ENCODE data around the gene JPH4. TPM values are rescaled to one million over a fixed set of nuclear protein-coding genes. Genes with fewer than 3 reads are reported as not detected.
A peak's percentile ranks its signal among the peaks of the same experiment; 100 is the strongest.

JPH4 gene
- polyA plus RNA-seq, 1 donor (not counting 4 experiments of a cell fraction or from before 2014, with no cell fraction given) = 0.01 TPM

DNA sequence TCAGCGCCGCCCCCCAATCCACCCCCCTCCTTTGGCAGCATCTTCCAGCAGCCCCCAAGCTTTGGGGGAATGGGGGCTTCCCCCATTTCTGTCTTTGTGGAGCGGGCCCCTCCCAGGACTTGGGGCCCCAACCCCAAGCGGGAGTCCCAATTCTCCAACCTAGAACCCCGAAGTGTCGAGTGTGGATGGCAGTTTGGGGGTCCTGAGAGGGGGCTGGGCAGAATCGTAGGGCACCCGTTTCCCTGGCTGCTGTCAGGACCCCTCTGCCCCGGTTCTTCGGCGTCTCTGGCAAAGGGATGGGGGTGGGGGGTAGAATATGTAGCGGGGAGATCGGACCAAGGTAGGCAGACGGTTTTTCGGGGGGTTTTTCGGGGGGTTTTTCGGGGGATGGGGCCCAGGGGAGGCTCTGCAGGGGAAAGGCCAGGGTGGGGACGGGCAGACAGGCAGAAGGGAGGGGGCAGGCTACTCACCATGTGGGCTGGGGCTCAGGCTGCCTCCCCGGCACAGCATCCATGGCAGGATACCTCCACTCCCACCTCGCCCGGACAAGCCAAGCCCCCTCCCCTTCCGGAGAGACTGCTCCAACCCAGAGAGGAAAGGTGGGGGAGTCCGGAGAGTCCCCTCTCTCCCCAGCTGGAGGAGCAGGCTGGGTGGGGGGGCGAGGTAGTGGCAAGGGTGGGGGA, 739 bp downstream of the JPH4 start:
- Histone ChIP-seq H3K9ac (ENCODE audit: control insufficient read depth, extremely low read depth, insufficient read depth, low read length) (no peak overlapping the region), H3K27ac (ENCODE audit: control insufficient read depth, insufficient read depth, low read length) (no peak overlapping the region), H3K9me3 (ENCODE audit: control insufficient read depth, low read depth, low read length) (no peaks in the 10 kb centered on the region), H3K9me1 (ENCODE audit: control insufficient read depth, extremely low read depth, insufficient read depth, low read length) (no peaks in the 10 kb centered on the region), H4K20me1 (ENCODE audit: control insufficient read depth, extremely low read depth, insufficient read depth, low read length) (no peaks in the 10 kb centered on the region), H3K4me3 (ENCODE audit: control insufficient read depth in 2 of 3, extremely low read depth in 1 of 3, insufficient read depth in 2 of 3, low read depth in 1 of 3, low read length in 3 of 3) (no peak overlapping the region), H3K4me2 (ENCODE audit: control insufficient read depth, extremely low read depth, insufficient read depth, low read depth, low read length) (no peak overlapping the region), H3K79me2 (ENCODE audit: control insufficient read depth, insufficient read depth, low read length) (no peaks in the 10 kb centered on the region), H3K27me3 (ENCODE audit: control insufficient read depth, extremely low read depth, insufficient read depth, low read length) (peaks cover 50% of the 10 kb centered on the region), H3K4me1 (ENCODE audit: control insufficient read depth, extremely low read depth, insufficient read depth, low read length) (no peaks in the 10 kb centered on the region), H2AFZ (ENCODE audit: control insufficient read depth, low read length) (no peak overlapping the region), H3K36me3 (ENCODE audit: control insufficient read depth in 2 of 2, extremely low read depth in 1 of 2, insufficient read depth in 2 of 2, low read length in 2 of 2) (no peaks in the 10 kb centered on the region)
- FAIRE-seq = no peak
- no peak for TF ChIP-seq EZH2 (IDR thresholded peaks at IDR 0.05; ENCODE audit: low read length)
- TF ChIP-seq, protein P1, sequence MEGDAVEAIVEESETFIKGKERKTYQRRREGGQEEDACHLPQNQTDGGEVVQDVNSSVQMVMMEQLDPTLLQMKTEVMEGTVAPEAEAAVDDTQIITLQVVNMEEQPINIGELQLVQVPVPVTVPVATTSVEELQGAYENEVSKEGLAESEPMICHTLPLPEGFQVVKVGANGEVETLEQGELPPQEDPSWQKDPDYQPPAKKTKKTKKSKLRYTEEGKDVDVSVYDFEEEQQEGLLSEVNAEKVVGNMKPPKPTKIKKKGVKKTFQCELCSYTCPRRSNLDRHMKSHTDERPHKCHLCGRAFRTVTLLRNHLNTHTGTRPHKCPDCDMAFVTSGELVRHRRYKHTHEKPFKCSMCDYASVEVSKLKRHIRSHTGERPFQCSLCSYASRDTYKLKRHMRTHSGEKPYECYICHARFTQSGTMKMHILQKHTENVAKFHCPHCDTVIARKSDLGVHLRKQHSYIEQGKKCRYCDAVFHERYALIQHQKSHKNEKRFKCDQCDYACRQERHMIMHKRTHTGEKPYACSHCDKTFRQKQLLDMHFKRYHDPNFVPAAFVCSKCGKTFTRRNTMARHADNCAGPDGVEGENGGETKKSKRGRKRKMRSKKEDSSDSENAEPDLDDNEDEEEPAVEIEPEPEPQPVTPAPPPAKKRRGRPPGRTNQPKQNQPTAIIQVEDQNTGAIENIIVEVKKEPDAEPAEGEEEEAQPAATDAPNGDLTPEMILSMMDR (optimal IDR thresholded peaks at IDR 0.05 in 1 of 3, IDR thresholded peaks at IDR 0.05 in 1 of 3, conservative IDR thresholded peaks at IDR 0.05 in 1 of 3; ENCODE audit: extremely low read depth in 1 of 3, insufficient read depth in 2 of 3, low read length in 3 of 3) = no peak
- DNase-seq (ENCODE audit: low read depth, low spot score) = no peak
- dilution Hi-C loops (cut with MboI; ENCODE audit: extremely low pct_ligation_motif_present, low sequenced_read_pairs) = no loop called here

DNA sequence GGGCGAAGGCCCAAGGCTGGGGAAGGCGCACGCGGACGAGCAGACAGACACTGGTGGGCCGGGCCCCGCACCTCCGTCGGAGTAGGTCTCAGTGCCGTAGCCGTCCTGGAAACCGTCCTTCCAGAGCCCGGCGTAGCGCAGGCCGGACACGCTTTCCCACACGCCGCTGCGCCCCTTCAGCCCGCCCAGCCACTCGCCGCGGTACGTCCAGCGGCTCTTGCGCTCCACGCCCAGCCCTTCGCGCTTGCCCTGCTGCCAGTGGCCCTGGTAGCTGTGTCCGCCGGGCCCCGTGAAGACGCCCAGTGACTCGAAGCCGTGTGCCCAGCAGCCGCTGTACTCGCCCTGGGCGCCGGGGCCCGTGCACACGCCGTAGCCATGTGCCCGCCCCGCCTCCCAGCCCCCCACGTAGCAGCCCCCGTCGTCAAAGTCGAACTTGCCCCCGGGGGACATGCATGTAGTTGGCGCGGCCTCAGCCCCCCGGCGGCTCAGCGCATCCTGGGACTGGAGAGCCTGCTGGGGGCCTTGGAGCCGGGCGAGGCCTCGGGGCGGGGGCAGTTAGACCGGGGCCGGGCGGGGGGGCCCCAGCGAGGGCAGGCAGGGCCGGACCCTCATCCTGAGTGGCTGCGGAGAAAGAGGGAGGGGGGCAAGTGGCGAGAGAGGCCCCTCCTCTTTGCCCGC, 1.4 kb downstream of the JPH4 start:
- no peak overlapping the region for H3K4me2 ChIP-seq (ENCODE audit: control insufficient read depth, extremely low read depth, insufficient read depth, low read depth, low read length)
- H3K36me3 ChIP-seq (ENCODE audit: control insufficient read depth in 2 of 2, extremely low read depth in 1 of 2, insufficient read depth in 2 of 2, low read length in 2 of 2) = no peaks in the 10 kb centered on the region
- H3K27ac ChIP-seq (ENCODE audit: control insufficient read depth, insufficient read depth, low read length) = no peak overlapping the region
- H4K20me1 ChIP-seq (ENCODE audit: control insufficient read depth, extremely low read depth, insufficient read depth, low read length) = no peaks in the 10 kb centered on the region
- peaks cover 46% of the 10 kb centered on the region for H3K27me3 ChIP-seq (ENCODE audit: control insufficient read depth, extremely low read depth, insufficient read depth, low read length)
- H3K9me1 ChIP-seq (ENCODE audit: control insufficient read depth, extremely low read depth, insufficient read depth, low read length) = no peaks in the 10 kb centered on the region
- H3K79me2 ChIP-seq (ENCODE audit: control insufficient read depth, insufficient read depth, low read length) = no peaks in the 10 kb centered on the region
- dilution Hi-C loops (cut with MboI; ENCODE audit: extremely low pct_ligation_motif_present, low sequenced_read_pairs) = no loop called here
- no peak for FAIRE-seq
- H3K9ac ChIP-seq (ENCODE audit: control insufficient read depth, extremely low read depth, insufficient read depth, low read length) = no peak overlapping the region
- no peak for TF ChIP-seq EZH2 (IDR thresholded peaks at IDR 0.05; ENCODE audit: low read length)
- TF ChIP-seq, protein P1 (optimal IDR thresholded peaks at IDR 0.05 in 1 of 3, IDR thresholded peaks at IDR 0.05 in 1 of 3, conservative IDR thresholded peaks at IDR 0.05 in 1 of 3; ENCODE audit: extremely low read depth in 1 of 3, insufficient read depth in 2 of 3, low read length in 3 of 3) = no peak
- no peak for DNase-seq (ENCODE audit: low read depth, low spot score)
- H3K4me3 ChIP-seq (ENCODE audit: control insufficient read depth in 2 of 3, extremely low read depth in 1 of 3, insufficient read depth in 2 of 3, low read depth in 1 of 3, low read length in 3 of 3) = no peak overlapping the region
- peaks cover 2% of the 10 kb centered on the region for H3K4me1 ChIP-seq (ENCODE audit: control insufficient read depth, extremely low read depth, insufficient read depth, low read length)
- H3K9me3 ChIP-seq (ENCODE audit: control insufficient read depth, low read depth, low read length) = no peaks in the 10 kb centered on the region
- H2AFZ ChIP-seq (ENCODE audit: control insufficient read depth, low read length) = peak overlapping the region; percentile 22

All from keratinocyte (primary cell).